NCI-H526 (cell line): Measurements from ENCODE around the gene POU6F2.

ENCODE experiments used
- DNase-seq, 2 experiments: peaks; one replicate each; lab custom pipeline; 2025; lab: John Stamatoyannopoulos, UW

Gene POU6F2

DNA sequence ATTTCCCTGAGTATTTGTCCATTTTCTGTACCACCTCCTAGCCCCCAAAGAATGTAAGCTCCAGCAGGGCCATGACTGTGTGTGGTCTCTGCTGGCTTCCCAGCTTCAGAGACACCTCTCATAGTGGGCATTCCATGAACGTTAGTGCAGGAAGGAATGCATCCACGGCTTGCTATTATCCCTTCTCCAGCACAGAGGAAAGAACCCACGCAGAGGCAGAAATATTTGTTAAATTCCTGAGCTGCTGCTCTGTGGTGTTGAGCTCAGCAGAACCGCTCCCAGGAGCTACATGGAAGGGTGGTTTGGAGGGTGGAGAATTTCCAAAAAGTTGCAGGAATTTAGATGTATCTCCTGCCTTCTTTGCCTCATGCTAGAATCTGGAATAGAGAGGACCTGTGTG is 275.2 kb downstream of the POU6F2 start:
- DNase-seq = no peak

DNA sequence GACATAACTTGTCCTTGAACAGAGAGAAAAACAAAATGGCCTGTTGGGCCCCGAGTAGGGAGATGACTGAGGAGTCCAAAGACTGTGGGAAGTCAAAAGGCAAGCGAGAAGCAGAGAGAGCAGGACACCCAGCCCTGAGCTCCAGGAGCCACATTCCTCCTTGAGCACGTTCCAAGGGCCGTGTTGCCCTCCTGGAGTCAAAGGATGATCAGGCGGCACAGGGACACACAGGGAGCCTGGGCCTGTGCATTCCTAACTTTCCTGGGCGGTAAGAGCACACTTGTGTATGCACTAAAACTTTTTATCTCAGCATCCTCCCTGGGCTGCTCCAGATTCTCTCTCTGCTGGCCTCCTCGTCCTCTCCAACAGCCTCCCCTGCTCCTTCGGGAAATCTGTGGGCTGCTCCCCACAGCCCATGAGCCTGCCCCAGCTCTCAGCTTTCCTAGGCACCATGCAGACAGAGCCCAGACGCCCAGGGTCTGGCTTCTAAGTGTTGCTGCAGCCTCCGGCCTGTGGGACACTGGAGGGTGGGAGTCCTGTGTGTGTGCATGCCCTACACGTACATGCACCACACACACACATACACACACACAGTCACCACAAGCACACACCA is 281.8 kb downstream of the POU6F2 start:
- no peak for DNase-seq

DNA sequence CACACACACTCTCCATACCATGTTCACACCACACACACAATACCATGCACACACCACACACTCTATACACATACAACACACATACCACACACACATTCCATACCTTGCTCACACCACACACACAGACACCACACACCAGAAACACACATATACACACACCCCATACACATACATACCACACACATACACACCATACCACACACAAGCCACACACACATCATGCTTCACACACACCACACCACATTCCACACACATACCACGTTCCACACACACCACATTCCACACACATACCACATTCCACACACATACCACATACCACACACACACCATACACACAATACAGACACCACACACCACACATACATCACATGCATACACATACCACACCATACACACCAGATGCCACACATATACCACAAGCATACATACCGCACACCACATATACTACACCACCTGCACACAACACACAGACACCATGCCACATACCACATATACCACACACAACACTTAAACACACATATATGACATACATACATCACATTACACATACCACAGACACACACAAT is 282.7 kb downstream of the POU6F2 start:
- no peak for DNase-seq

DNA sequence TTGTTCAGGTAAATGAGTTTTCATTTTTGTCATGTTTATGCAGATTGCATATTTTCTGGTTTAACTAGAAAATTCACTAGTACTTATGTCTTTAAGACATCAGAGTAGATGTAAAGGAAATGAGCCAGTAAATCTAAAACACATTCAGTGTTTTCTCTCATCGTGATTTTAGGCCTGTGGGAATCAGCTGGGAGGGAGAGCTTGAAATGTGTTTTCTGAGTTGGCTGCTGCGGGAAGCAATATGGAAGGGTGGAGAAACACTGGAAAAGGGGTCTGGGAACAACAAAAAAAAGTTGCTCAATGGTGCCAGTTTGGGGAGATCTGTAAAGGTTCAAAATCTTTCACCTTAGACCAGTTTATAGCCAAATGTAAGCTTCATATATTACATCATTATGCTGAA is 284.1 kb downstream of the POU6F2 start:
- DNase-seq = no peak

GRCh38 chr7:39265641-39266591 is 288.2 kb downstream of the POU6F2 start:
- no peak for DNase-seq

DNA sequence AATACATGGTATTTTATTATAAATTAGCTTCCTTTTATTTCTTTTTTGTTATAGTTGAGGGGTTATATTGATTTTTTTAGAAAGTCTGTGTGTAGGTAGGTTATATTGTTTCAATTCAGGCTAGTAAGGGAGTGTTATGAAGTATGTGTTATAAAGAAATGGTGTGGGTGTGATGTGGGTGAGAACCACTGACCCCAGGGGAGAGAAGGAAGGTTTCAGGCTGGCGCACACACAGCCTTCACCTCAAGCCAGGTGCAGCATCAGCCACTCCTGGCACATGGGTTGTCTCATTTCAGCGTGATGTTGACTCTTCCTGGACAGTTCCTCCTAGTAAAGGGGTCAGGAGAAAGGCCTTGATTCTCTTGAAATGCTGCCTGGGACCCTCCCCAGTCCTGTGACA is 291.3 kb downstream of the POU6F2 start:
- DNase-seq = no peak

- no peak for DNase-seq
These were observed 292.3 kb downstream of the POU6F2 start for GRCh38 chr7:39270018-39270417.

DNA sequence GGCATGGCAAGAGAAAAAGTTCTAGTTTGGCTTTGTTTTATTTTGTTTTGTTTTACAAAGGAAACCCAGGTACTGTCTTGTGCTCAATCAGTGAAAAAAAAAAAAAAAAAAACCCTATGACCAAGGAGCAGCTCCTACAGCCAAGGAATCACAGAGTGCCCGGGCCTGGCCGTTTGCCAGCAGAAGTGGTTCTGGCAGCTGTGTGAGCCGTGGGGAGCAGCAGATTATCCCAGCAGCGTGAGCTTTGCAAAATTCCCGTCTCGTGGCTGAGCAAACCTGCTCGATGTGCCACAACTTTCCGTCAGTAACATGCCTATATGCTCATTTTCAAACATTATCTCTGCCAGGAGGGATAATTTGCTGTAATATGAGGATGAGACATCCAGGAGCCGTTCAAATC is 293.7 kb downstream of the POU6F2 start:
- DNase-seq = peak in 1 of 2 experiments; percentile 13

DNA sequence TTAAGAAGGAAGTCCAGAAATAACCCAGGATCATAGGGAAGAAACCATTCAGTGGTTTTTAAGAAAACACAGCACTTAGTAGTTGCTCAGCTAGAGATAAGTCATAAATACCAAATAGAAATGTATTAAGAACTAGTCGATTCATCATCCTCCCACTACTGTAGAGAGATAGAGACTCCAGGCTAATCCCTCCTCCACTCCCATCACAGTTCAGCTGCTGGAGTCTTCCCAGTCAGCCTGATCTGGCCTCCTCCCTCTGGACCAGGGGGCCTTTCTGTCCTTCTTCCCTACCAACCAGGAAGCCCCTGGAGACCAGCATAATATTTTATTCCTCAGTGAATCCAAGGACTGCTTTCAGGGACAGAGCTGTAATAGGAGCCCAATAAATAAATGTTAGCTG is 294.4 kb downstream of the POU6F2 start:
- DNase-seq = no peak

GRCh38 chr7:39272691-39273090 is 295.0 kb downstream of the POU6F2 start:
- DNase-seq = no peak

- no peak for DNase-seq
These were observed 302.6 kb downstream of the POU6F2 start for GRCh38 chr7:39280337-39280736.

DNA sequence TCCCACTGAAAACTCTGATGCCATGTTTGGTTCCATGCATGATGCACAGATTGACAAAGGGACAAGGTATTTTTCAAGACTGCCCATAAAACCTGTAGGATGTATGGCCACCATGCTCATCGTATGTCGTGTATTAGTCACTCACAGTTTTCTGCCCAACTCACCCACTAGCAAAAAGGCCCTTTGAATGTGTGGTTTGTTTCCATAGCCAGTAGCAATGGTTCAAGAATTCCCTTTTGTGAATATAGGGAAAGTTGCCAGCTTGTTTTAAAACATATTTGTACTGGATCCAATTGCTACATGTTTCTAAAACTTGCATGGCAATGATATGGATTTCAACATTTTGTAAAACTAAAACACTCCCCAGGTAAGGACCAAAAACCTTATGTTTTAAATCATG is 307.5 kb downstream of the POU6F2 start:
- DNase-seq = no peak

DNA sequence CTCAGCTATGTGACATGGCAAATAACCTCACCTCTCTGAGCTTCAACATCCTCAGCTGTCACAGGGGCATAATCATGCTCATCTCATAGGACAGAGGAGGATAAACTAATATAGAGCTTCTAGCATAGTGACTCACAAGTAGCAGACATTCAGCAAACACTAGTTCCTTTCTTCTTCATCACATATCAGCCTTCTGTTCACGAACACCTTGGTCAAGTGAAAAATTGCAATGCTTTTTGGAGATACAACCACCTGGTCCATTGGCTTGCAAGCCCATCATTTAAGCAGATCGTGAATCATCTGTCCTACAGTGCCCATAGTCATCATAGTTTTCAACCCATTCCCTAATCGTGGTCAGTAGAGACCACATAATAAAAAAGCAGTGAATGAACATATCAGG is 310.6 kb downstream of the POU6F2 start:
- DNase-seq = no peak

GRCh38 chr7:39291628-39292410 is 314.1 kb downstream of the POU6F2 start:
- DNase-seq = no peak

GRCh38 chr7:39293056-39293823 is 315.5 kb downstream of the POU6F2 start:
- no peak for DNase-seq

GRCh38 chr7:39294022-39294421 is 316.3 kb downstream of the POU6F2 start:
- no peak for DNase-seq

DNA sequence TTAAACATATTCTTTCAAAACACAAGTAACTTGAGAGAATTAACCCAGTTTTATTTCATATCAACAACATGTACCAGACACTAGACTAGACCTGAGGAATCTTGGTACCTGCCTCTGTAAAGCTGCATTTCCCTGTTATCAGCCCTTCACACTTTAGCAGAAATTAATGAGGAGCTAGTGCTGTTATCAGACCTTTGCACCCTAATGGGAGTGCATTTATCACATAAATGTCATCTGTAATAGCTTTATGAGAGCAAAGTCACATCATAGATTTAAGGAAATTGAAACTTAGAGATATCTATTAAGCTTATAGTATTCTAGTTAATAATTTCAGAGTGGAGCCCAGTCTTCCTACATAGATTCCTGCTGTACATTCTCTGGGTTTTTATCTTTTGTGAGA is 318.1 kb downstream of the POU6F2 start:
- no peak for DNase-seq

- DNase-seq = no peak
These were observed 322.0 kb downstream of the POU6F2 start for GRCh38 chr7:39299695-39300094.

DNA sequence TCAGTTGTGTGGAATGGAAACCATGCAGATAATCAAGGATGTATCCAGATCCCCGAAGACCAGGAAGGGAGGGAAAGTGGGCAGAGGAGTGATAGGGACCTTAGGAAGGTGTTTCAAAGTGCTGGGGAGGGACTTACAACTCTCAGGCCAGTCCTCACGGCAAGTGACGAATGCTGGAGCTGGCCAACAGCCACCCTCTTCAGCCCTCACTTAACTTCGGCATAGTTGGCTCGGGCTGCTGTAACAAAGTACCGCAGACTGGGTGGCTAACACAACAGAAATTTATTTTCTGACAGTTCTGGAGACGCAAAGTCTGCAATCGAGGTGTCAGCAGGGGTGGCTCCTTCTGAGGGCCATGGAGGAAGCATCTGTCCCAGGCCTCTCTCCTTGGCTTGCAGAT is 322.6 kb downstream of the POU6F2 start:
- no peak for DNase-seq

GRCh38 chr7:39301543-39301942 is 323.8 kb downstream of the POU6F2 start:
- DNase-seq = no peak

DNA sequence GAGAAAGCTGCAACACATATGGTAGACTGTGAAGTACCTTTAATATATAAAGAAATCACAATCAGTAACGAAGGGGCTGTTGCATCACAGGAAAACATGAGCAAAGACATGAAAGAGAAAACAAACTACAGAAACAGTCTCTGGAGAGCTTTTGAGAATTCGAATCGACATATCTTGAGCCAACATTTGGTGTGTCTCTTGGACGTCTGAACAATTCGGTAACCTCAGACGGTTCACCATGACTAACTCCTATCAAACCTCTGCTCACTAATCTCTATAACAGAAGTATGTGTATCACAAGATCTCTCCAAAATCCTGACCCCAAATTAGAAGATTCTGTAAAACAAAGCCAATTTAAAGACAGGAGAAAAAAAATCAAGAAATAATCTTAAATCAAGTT is 326.5 kb downstream of the POU6F2 start:
- no peak for DNase-seq
